WTC11 (cell line): ENCODE measurements around the gene ADAM8. TPM values are rescaled to one million over a fixed set of nuclear protein-coding genes. Genes with fewer than 3 reads are reported as not detected.

Source experiments
- ATAC-seq: fragments of 200-7000 bp; cut with Tn5 transposase; 2 replicates; pipeline ENCODE4 v1.10.0; 2021; ENCODE audit warnings: mild to moderate bottlenecking, moderate library complexity
- CTCF ChIA-PET: fragments of 300-600 bp; sonication (Branson Sonifier 250); formaldehyde crosslinking; loops from one replicate; lab custom pipeline; 2021; ENCODE audit warnings: antibody characterized with exemption; lab: Charles Lee
- POLR2A ChIA-PET: fragments of 350-600 bp; sonication (Branson Sonifier 250); formaldehyde crosslinking; loops from one replicate; lab custom pipeline; 2021; ENCODE audit warnings: antibody characterized with exemption; lab: Charles Lee
- DNase-seq: peaks from one replicate; pipeline ENCODE4 v3.0.0; 2021; ENCODE audit warnings: low spot score
- H3K27ac Mint-ChIP-seq: 2 replicates; pipeline ENCODE4 v1.8.0; 2021; ENCODE audit warnings: mixed read lengths
- H3K27me3 Mint-ChIP-seq: 2 replicates; pipeline ENCODE4 v1.8.0; 2021; ENCODE audit warnings: low read depth, mild to moderate bottlenecking, moderate library complexity, mixed read lengths
- H3K36me3 Mint-ChIP-seq: 2 replicates; pipeline ENCODE4 v1.8.0; 2021; ENCODE audit warnings: mixed read lengths
- H3K4me1 Mint-ChIP-seq: 2 replicates; pipeline ENCODE4 v1.8.0; 2022; ENCODE audit warnings: mixed read lengths
- H3K4me3 Mint-ChIP-seq: 2 replicates; pipeline ENCODE4 v1.8.0; 2021; ENCODE audit warnings: mild to moderate bottlenecking, moderate library complexity, mixed read lengths
- H3K9me3 Mint-ChIP-seq: 2 replicates; pipeline ENCODE4 v1.8.0; 2021; ENCODE audit warnings: mixed read lengths
- ARID4B ChIP-seq: sonication (generic); formaldehyde crosslinking; IDR thresholded peaks from 2 replicates; pipeline ENCODE4 v1.8.0; 2023; ENCODE audit warnings: missing genetic modification reagents, mild to moderate bottlenecking, borderline replicate concordance
- CDX4 ChIP-seq: fragments of 250-450 bp; sonication (Bioruptor Pico); IDR thresholded peaks from 2 replicates; pipeline ENCODE4 v1.9.0; 2021; ENCODE audit warnings: moderate library complexity, mild to moderate bottlenecking, inconsistent platforms, borderline replicate concordance
- E2F1 ChIP-seq: sonication (generic); formaldehyde crosslinking; IDR thresholded peaks from 2 replicates; pipeline ENCODE4 v1.8.0; 2022; ENCODE audit warnings: mild to moderate bottlenecking, missing genetic modification reagents
- ELF4 ChIP-seq: sonication (generic); formaldehyde crosslinking; IDR thresholded peaks from 2 replicates; pipeline ENCODE4 v1.8.1; 2022; ENCODE audit warnings: low read depth, mild to moderate bottlenecking, moderate library complexity, missing genetic modification reagents
- ERG ChIP-seq: fragments of 250-450 bp; sonication (Bioruptor Pico); IDR thresholded peaks from 2 replicates; pipeline ENCODE4 v1.8.0; 2021; ENCODE audit warnings: mild to moderate bottlenecking
- FOXJ3 ChIP-seq: sonication (generic); formaldehyde crosslinking; IDR thresholded peaks from 2 replicates; pipeline ENCODE4 v1.9.0; 2021; ENCODE audit warnings: missing genetic modification reagents, mild to moderate bottlenecking, borderline replicate concordance
- FOXP1 ChIP-seq: sonication (generic); formaldehyde crosslinking; IDR thresholded peaks from 2 replicates; pipeline ENCODE4 v1.8.0; 2022; ENCODE audit warnings: missing genetic modification reagents, mild to moderate bottlenecking, moderate library complexity, borderline replicate concordance
- GABPB1 ChIP-seq: sonication (generic); formaldehyde crosslinking; IDR thresholded peaks from 2 replicates; pipeline ENCODE4 v1.8.1; 2023; ENCODE audit warnings: mild to moderate bottlenecking, missing genetic modification reagents
- GTF2I ChIP-seq: fragments of 250-450 bp; sonication (Bioruptor Pico); conservative IDR thresholded peaks from 2 replicates; pipeline ENCODE4 v1.4.0; 2021; ENCODE audit warnings: mild to moderate bottlenecking
- IRF2 ChIP-seq: sonication (generic); formaldehyde crosslinking; IDR thresholded peaks from 2 replicates; pipeline ENCODE4 v1.8.0; 2022; ENCODE audit warnings: low read depth, missing genetic modification reagents, borderline replicate concordance
- MAX ChIP-seq: sonication (generic); formaldehyde crosslinking; IDR thresholded peaks from 2 replicates; pipeline ENCODE4 v1.8.0; 2022; ENCODE audit warnings: mild to moderate bottlenecking, missing genetic modification reagents
- NR1H2 ChIP-seq: sonication (generic); formaldehyde crosslinking; IDR thresholded peaks from 2 replicates; pipeline ENCODE4 v1.9.0; 2021; ENCODE audit warnings: mild to moderate bottlenecking, moderate library complexity, missing genetic modification reagents
- NR3C1 ChIP-seq: sonication (generic); formaldehyde crosslinking; conservative IDR thresholded peaks from 2 replicates; pipeline ENCODE4 v1.8.1; 2023; ENCODE audit warnings: low read depth, mild to moderate bottlenecking, missing genetic modification reagents
- ZBTB21 ChIP-seq: sonication (generic); formaldehyde crosslinking; IDR thresholded peaks from 2 replicates; pipeline ENCODE4 v1.8.1; 2023; ENCODE audit warnings: mild to moderate bottlenecking, missing genetic modification reagents, borderline replicate concordance
- ZBTB43 ChIP-seq: sonication (generic); formaldehyde crosslinking; IDR thresholded peaks from 2 replicates; pipeline ENCODE4 v1.8.1; 2023; ENCODE audit warnings: mild to moderate bottlenecking, missing genetic modification reagents
- ZMAT4 ChIP-seq: fragments of 250-450 bp; sonication (Bioruptor Pico); IDR thresholded peaks from 2 replicates; pipeline ENCODE4 v1.9.0; 2021; ENCODE audit warnings: mild to moderate bottlenecking
- ZNF232 ChIP-seq: sonication (generic); formaldehyde crosslinking; IDR thresholded peaks from 2 replicates; pipeline ENCODE4 v1.8.0; 2022; ENCODE audit warnings: mild to moderate bottlenecking, missing genetic modification reagents
- ZNF263 ChIP-seq: sonication (generic); formaldehyde crosslinking; IDR thresholded peaks from 2 replicates; pipeline ENCODE4 v1.8.1; 2022; ENCODE audit warnings: low read depth, mild to moderate bottlenecking, moderate library complexity, missing genetic modification reagents
- total RNA-seq: library from RNA; stranded (reverse); gene quantifications from 3 replicates; pipeline ENCODE4 v1.2.3, GENCODE V29; 2021

Gene ADAM8
- total RNA-seq, 1 experiment from 2014 or later = 7.2 TPM

GRCh38 chr10:133269367-133269766 lies 7.3 kb downstream of the ADAM8 start (continued):
- TF ChIP-seq ARID4B (CRISPR knock-in tag) (no peak), E2F1 (CRISPR knock-in tag) (no peak)

- Mint-ChIP-seq H3K36me3 (no peaks in the 10 kb centered on the region), H3K4me3 (no peak overlapping the region), H3K27ac (no peak overlapping the region), H3K27me3 (peaks cover 6% of the 10 kb centered on the region; the same call in 1 of the 2 replicates), H3K4me1 (no peaks in the 10 kb centered on the region), H3K9me3 (no peaks in the 10 kb centered on the region)
- ChIA-PET CTCF (interaction anchor here (2.0 kb wide), 1 partner anchor 22 kb away, joined by 20 read pairs; no protein-coding TSS in a partner anchor), POLR2A (no interaction called here)
- DNase-seq = no peak
- no peak for TF ChIP-seq GABPB1 (CRISPR knock-in tag)
- 0 out of 2 replicates have a peak, but pooled peaks have one; percentile 0 for TF ChIP-seq FOXP1 (CRISPR knock-in tag)
- TF ChIP-seq NR1H2 (CRISPR knock-in tag) = no peak
- no peak for ATAC-seq
Observed at GRCh38 chr10:133268532-133268931, 8.1 kb downstream of the ADAM8 start.

- no peak overlapping the region for H3K27ac Mint-ChIP-seq
- no peak overlapping the region for H3K4me3 Mint-ChIP-seq
- H3K4me1 Mint-ChIP-seq = no peaks in the 10 kb centered on the region
- CTCF ChIA-PET = interaction anchor here (1.0 to 2.0 kb wide), 8 partner anchors 8 to 124 kb away, joined by 3 to 20 read pairs (median 6); partner anchors contain the start of gene ADAM8
- TF ChIP-seq FOXP1 (CRISPR knock-in tag) = peak; percentile 41; the same call in 1 of the 2 replicates
- TF ChIP-seq ELF4 (CRISPR knock-in tag) = no peak
- peak; percentile 44 for DNase-seq
- peak; percentile 49 for ATAC-seq
- no peaks in the 10 kb centered on the region for H3K36me3 Mint-ChIP-seq
- POLR2A ChIA-PET = no interaction called here
- H3K27me3 Mint-ChIP-seq = peaks cover 13% of the 10 kb centered on the region
- no peaks in the 10 kb centered on the region for H3K9me3 Mint-ChIP-seq
Observed at GRCh38 chr10:133267829-133268228, 8.8 kb downstream of the ADAM8 start.

GRCh38 chr10:133267293-133267692 lies 9.4 kb downstream of the ADAM8 start:
- Mint-ChIP-seq H3K4me3 (no peak overlapping the region), H3K36me3 (no peaks in the 10 kb centered on the region), H3K27ac (no peak overlapping the region), H3K9me3 (no peaks in the 10 kb centered on the region), H3K4me1 (no peaks in the 10 kb centered on the region), H3K27me3 (peaks cover 19% of the 10 kb centered on the region)
- ATAC-seq (peak; percentile 27), DNase-seq (no peak)
- CTCF ChIA-PET = interaction anchor here (1.0 to 2.0 kb wide), 9 partner anchors 9 to 124 kb away, joined by 3 to 20 read pairs (median 5); partner anchors contain the start of gene ADAM8
- POLR2A ChIA-PET = interaction anchor here (1.1 kb wide), 1 partner anchor 20 kb away, joined by 3 read pairs; no protein-coding TSS in a partner anchor
- TF ChIP-seq ZNF232 (CRISPR knock-in tag) (no peak), CDX4 (CRISPR knock-in tag) (no peak), ERG (CRISPR knock-in tag) (no peak), ZBTB21 (CRISPR knock-in tag) (no peak), ZMAT4 (CRISPR knock-in tag) (no peak), ZNF263 (no peak), IRF2 (CRISPR knock-in tag) (no peak), FOXJ3 (no peak), FOXP1 (CRISPR knock-in tag) (no peak), GTF2I (CRISPR knock-in tag) (no peak), NR3C1 (CRISPR knock-in tag) (no peak), ZBTB43 (CRISPR knock-in tag) (no peak), MAX (CRISPR knock-in tag) (no peak)
